Mammary epithelial cell (primary cell): ENCODE data around the gene FUBP3.

Experiments used
- EZH2 ChIP-seq: IDR thresholded peaks from 2 replicates; pipeline ENCODE4 v1.6.1; 2012; ENCODE audit warnings: low read length, inconsistent platforms, borderline replicate concordance
- TF ChIP-seq, protein P1 (sequence below), 2 donors: IDR thresholded peaks in 1 of 2; conservative IDR thresholded peaks in 1 of 2; 2 replicates each; pipeline ENCODE4 v1.5.1; 2011 to 2012; ENCODE audit warnings: inconsistent platforms in 2 of 2, low read length in 2 of 2, mild to moderate bottlenecking in 2 of 2, control low read depth in 1 of 2, low read depth in 1 of 2; ENCODE audit not compliant: insufficient read depth in 1 of 2; ENCODE audit errors: extremely low read depth in 1 of 2

DNA sequence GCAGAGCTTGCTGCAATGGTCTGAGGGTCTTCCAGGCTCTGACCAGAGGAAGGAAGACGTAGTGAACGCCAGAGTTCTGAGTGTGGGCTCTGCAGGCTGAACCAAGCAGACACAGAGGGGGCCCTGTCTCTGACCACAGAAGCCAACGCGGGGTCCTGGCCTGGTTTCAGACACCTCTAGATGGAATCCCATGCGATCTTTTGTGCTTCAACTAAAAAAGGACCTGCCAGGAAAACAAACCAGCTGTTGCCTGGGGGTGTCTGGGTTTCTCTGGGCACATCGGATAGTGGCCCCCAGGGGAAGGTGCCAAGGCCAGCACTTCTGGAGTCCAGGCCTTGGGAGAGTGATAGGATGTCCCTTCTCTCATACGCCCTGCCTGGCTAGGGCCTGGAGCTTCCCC lies 97.9 kb downstream of the FUBP3 start:
- TF ChIP-seq, protein P1, sequence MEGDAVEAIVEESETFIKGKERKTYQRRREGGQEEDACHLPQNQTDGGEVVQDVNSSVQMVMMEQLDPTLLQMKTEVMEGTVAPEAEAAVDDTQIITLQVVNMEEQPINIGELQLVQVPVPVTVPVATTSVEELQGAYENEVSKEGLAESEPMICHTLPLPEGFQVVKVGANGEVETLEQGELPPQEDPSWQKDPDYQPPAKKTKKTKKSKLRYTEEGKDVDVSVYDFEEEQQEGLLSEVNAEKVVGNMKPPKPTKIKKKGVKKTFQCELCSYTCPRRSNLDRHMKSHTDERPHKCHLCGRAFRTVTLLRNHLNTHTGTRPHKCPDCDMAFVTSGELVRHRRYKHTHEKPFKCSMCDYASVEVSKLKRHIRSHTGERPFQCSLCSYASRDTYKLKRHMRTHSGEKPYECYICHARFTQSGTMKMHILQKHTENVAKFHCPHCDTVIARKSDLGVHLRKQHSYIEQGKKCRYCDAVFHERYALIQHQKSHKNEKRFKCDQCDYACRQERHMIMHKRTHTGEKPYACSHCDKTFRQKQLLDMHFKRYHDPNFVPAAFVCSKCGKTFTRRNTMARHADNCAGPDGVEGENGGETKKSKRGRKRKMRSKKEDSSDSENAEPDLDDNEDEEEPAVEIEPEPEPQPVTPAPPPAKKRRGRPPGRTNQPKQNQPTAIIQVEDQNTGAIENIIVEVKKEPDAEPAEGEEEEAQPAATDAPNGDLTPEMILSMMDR (conservative IDR thresholded peaks at IDR 0.05 in 1 of 2, IDR thresholded peaks at IDR 0.05 in 1 of 2; ENCODE audit: extremely low read depth in 1 of 2, insufficient read depth in 1 of 2, low read depth in 1 of 2, low read length in 2 of 2), result no peak
- TF ChIP-seq EZH2, result no peak
